CD14-positive monocyte (primary cell): Measurements from ENCODE around the gene LAG3. TPM values are rescaled to one million over a fixed set of nuclear protein-coding genes. Genes with fewer than 3 reads are reported as not detected.

ENCODE experiments used
- DNase-seq, 3 donors: peaks; one replicate each; pipeline ENCODE4 v3.0.0-alpha.2; 2011 to 2022
- H2AFZ ChIP-seq: 2 replicates; pipeline ENCODE4 v1.6.0; 2012; ENCODE audit warnings: mild to moderate bottlenecking, low read depth, low read length, inconsistent platforms; ENCODE audit not compliant: insufficient read depth, poor library complexity, severe bottlenecking
- H3K27ac ChIP-seq, 2 donors: 1 replicate in 1 of 2; 2 replicates in 1 of 2; pipeline ENCODE4 v1.5.1; 2012 to 2013; ENCODE audit warnings: low read length in 2 of 2, control low read depth in 1 of 2, inconsistent platforms in 1 of 2, low read depth in 1 of 2, mild to moderate bottlenecking in 1 of 2
- H3K27me3 ChIP-seq, 2 donors: one replicate each; pipeline versions ENCODE4 v1.6.0 to v1.6.1; 2011 to 2013; ENCODE audit warnings: low read length in 2 of 2; ENCODE audit not compliant: control insufficient read depth in 2 of 2, insufficient read depth in 2 of 2
- H3K36me3 ChIP-seq, 2 donors: replicated peaks in 1 of 2; 1 replicate in 1 of 2; 2 replicates in 1 of 2; pipeline versions ENCODE4 v1.5.1 to v1.6.1; 2012 to 2013; ENCODE audit warnings: low read length in 2 of 2, control low read depth in 1 of 2, inconsistent platforms in 1 of 2, mild to moderate bottlenecking in 1 of 2; ENCODE audit not compliant: insufficient read depth in 2 of 2, control insufficient read depth in 1 of 2
- H3K4me1 ChIP-seq, 2 donors: 1 replicate in 1 of 2; 2 replicates in 1 of 2; pipeline versions ENCODE4 v1.5.1 to v1.6.1; 2012 to 2013; ENCODE audit warnings: low read length in 2 of 2, control low read depth in 1 of 2, inconsistent platforms in 1 of 2, mild to moderate bottlenecking in 1 of 2, moderate library complexity in 1 of 2; ENCODE audit not compliant: insufficient read depth in 2 of 2, control insufficient read depth in 1 of 2
- H3K4me2 ChIP-seq: replicated peaks from 2 replicates; pipeline ENCODE3; 2012; ENCODE audit warnings: low read length, moderate library complexity, mild to moderate bottlenecking; ENCODE audit not compliant: poor library complexity, severe bottlenecking; ENCODE audit errors: extremely low read depth
- H3K4me3 ChIP-seq, 3 experiments: fragments of 200-600 bp in 1 of 3; sonication (generic) in 1 of 3; replicated peaks in 1 of 3; 1 replicate in 2 of 3; 2 replicates in 1 of 3; pipeline ENCODE4 v1.5.1; 2011 to 2013; ENCODE audit warnings: low read length in 3 of 3, mild to moderate bottlenecking in 3 of 3, control low read depth in 2 of 3, low read depth in 2 of 3, inconsistent platforms in 1 of 3, moderate library complexity in 1 of 3
- H3K79me2 ChIP-seq: 2 replicates; pipeline ENCODE4 v1.6.0; 2012; ENCODE audit warnings: mild to moderate bottlenecking, control low read depth, inconsistent platforms, low read length, moderate library complexity; ENCODE audit not compliant: insufficient read depth
- H3K9ac ChIP-seq: 2 replicates; pipeline ENCODE4 v1.6.0; 2017; ENCODE audit warnings: low read length, mild to moderate bottlenecking; ENCODE audit not compliant: insufficient read depth, poor library complexity, severe bottlenecking
- H3K9me3 ChIP-seq, 2 donors: replicated peaks in 1 of 2; 1 replicate in 1 of 2; 2 replicates in 1 of 2; pipeline versions ENCODE4 v1.5.1 to v1.6.1; 2012 to 2013; ENCODE audit warnings: low read length in 2 of 2, control low read depth in 1 of 2; ENCODE audit not compliant: control insufficient read depth in 1 of 2, insufficient read depth in 1 of 2
- H4K20me1 ChIP-seq: 2 replicates; pipeline ENCODE4 v1.6.0; 2012; ENCODE audit warnings: mild to moderate bottlenecking, low read length, control low read depth, moderate library complexity; ENCODE audit not compliant: insufficient read depth
- H3K27ac Mint-ChIP-seq, 7 donors: one replicate each; pipeline ENCODE4 v1.8.0; 2020; ENCODE audit warnings: mild to moderate bottlenecking in 7 of 7, mixed read lengths in 7 of 7, moderate library complexity in 6 of 7, inconsistent platforms in 2 of 7
- H3K27me3 Mint-ChIP-seq, 3 donors: one replicate each; pipeline ENCODE4 v1.8.0; 2021 to 2022; ENCODE audit warnings: low read depth in 3 of 3, mild to moderate bottlenecking in 3 of 3, mixed read lengths in 3 of 3, moderate library complexity in 3 of 3, inconsistent platforms in 1 of 3
- H3K36me3 Mint-ChIP-seq, 2 donors: one replicate each; pipeline ENCODE4 v1.8.0; 2020; ENCODE audit warnings: mixed read lengths in 2 of 2, inconsistent platforms in 1 of 2, mild to moderate bottlenecking in 1 of 2
- H3K4me1 Mint-ChIP-seq: one replicate; pipeline ENCODE4 v1.8.0; 2020; ENCODE audit warnings: mild to moderate bottlenecking, mixed read lengths
- H3K4me3 Mint-ChIP-seq, 2 donors: one replicate each; pipeline ENCODE4 v1.8.0; 2020; ENCODE audit warnings: mild to moderate bottlenecking in 2 of 2, mixed read lengths in 2 of 2, moderate library complexity in 1 of 2
- H3K9me3 Mint-ChIP-seq, 7 donors: one replicate each; pipeline ENCODE4 v1.8.0; 2020 to 2022; ENCODE audit warnings: mixed read lengths in 7 of 7, mild to moderate bottlenecking in 6 of 7, moderate library complexity in 6 of 7, inconsistent platforms in 2 of 7
- CTCF ChIP-seq: fragments of 200-600 bp; IDR thresholded peaks from one replicate; pipeline ENCODE4 v1.8.0; 2022; ENCODE audit warnings: antibody characterized with exemption, mild to moderate bottlenecking
- WGBS: methylation state at CpG from one replicate; pipeline ENCODE4 v1.1.5; 2013; ENCODE audit warnings: missing lambda C conversion rate; ENCODE audit not compliant: insufficient coverage; 5-methylcytosine and 5-hydroxymethylcytosine counted together
- intact Hi-C, 2 donors: fragments of 100-400 bp; cut with micrococcal nuclease; formaldehyde crosslinking; loops; one replicate each; pipeline versions ENCODE4 v1.15.0 to v1.15.1; 2023
- polyA plus RNA-seq, 3 donors: library from polyadenylated mRNA; depleted of rRNA in 1 of 3; unstranded in 2 of 3; stranded (reverse) in 1 of 3; fragments of 300-500 nt in 2 of 3; fragments of >200 nt in 1 of 3; fragmentation: Illumina TruSeq in 2 of 3; gene quantifications; 1 replicate in 2 of 3; 2 replicates in 1 of 3; pipeline ENCODE4 v1.2.3, GENCODE V29; 2012 to 2021

The LAG3 gene
- polyA plus RNA-seq, 3 donors: 0.04 TPM; not detected in 2

- 95% methylated on average over 6 of the region's 8 CpGs for WGBS
- no peak for DNase-seq
- no peak overlapping the region for H3K4me3 ChIP-seq
- Mint-ChIP-seq H3K36me3 (peaks cover 66 to 94% of the 10 kb centered on the region in 2 donors), H3K27me3 (peaks cover 0 to 2% (median 0%) of the 10 kb centered on the region in 3 donors), H3K4me1 (no peaks in the 10 kb centered on the region), H3K4me3 (no peak overlapping the region), H3K27ac (peak overlapping the region in 1 of 7 donors; percentile 37), H3K9me3 (no peaks in the 10 kb centered on the region)
- no peak overlapping the region for H3K27ac ChIP-seq
- no peak overlapping the region for H2AFZ ChIP-seq
- H3K4me1 ChIP-seq: no peaks in the 10 kb centered on the region
- no peaks in the 10 kb centered on the region for H3K9me3 ChIP-seq
- intact Hi-C loops: no loop called here
- no peak overlapping the region for H3K4me2 ChIP-seq
- no peak for TF ChIP-seq CTCF
- peaks cover 64 to 85% of the 10 kb centered on the region in 2 donors for H3K36me3 ChIP-seq
- H3K27me3 ChIP-seq: no peaks in the 10 kb centered on the region
- H3K79me2 ChIP-seq: peaks cover 10% of the 10 kb centered on the region
- no peak overlapping the region for H3K9ac ChIP-seq
- H4K20me1 ChIP-seq: no peaks in the 10 kb centered on the region
Measured at GRCh38 chr12:6730169-6730568, 42.2 kb upstream of the LAG3 start.

- H3K27me3 ChIP-seq: no peaks in the 10 kb centered on the region
- no peak for DNase-seq
- Mint-ChIP-seq H3K9me3 (no peaks in the 10 kb centered on the region), H3K4me1 (peaks cover 4% of the 10 kb centered on the region), H3K27ac (peak overlapping the region in 4 of 7 donors; percentile 1 to 73 (median 56)), H3K27me3 (peaks cover 0 to 2% (median 2%) of the 10 kb centered on the region in 3 donors), H3K4me3 (no peak overlapping the region), H3K36me3 (peaks cover 41 to 72% of the 10 kb centered on the region in 2 donors)
- no peaks in the 10 kb centered on the region for H4K20me1 ChIP-seq
- H3K4me1 ChIP-seq: no peaks in the 10 kb centered on the region
- no peak overlapping the region for H3K9ac ChIP-seq
- no peaks in the 10 kb centered on the region for H3K9me3 ChIP-seq
- WGBS: 94% methylated on average over 7 of the region's 10 CpGs
- H3K79me2 ChIP-seq: no peaks in the 10 kb centered on the region
- TF ChIP-seq CTCF: no peak
- H3K4me3 ChIP-seq: no peak overlapping the region
- H3K4me2 ChIP-seq: no peak overlapping the region
- intact Hi-C loops: loop anchor here (1.0 to 5.0 kb wide), 3 partner anchors 43 to 93 kb away; partner anchors contain the start of gene P3H3 (in 1 of the 2)
- H3K27ac ChIP-seq: no peak overlapping the region
- H3K36me3 ChIP-seq: peaks cover 39 to 57% of the 10 kb centered on the region in 2 donors
- H2AFZ ChIP-seq: no peak overlapping the region
Measured at GRCh38 chr12:6734506-6735387, 37.6 kb upstream of the LAG3 start.
